Head of caudate nucleus (tissue), 42 donors: ENCODE measurements around the gene PRKN.

Source experiments
- DNase-seq, 42 donors: peaks; one replicate each; pipeline versions ENCODE4 v3.0.0 to v3.0.0-alpha.2; 2020 to 2021; ENCODE audit warnings: mixed read lengths in 7 of 42
- intact Hi-C: fragments of 100-400 bp; cut with DNase I; formaldehyde crosslinking; loops from one replicate; pipeline ENCODE4 v1.15.0; 2022

Gene PRKN

GRCh38 chr6:161943561-161943960, 784.0 kb downstream of the PRKN start:
- intact Hi-C loops: no loop called here
- DNase-seq: no peak

DNA sequence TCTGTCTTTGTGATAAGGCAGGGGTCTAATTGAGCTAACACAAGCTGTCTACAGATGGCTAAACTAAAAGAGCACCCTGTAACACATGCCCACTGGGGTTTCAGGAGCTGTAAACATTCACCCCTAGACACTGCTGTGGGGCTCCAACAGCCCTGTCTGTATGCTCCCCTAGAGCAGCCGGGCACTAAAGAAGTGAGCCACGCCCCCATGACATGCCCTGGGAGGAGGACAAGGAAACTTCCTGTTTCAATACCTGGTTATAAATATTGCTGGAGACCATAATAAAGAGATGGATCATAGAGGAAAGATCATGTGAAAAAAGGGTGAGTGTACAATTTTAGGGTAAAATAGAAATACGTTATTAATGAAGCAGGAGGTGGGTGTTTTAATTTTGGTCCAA, 786.0 kb downstream of the PRKN start:
- DNase-seq: no peak
- intact Hi-C loops: no loop called here

GRCh38 chr6:161940519-161940918, 787.0 kb downstream of the PRKN start:
- DNase-seq: no peak
- intact Hi-C loops: no loop called here

DNA sequence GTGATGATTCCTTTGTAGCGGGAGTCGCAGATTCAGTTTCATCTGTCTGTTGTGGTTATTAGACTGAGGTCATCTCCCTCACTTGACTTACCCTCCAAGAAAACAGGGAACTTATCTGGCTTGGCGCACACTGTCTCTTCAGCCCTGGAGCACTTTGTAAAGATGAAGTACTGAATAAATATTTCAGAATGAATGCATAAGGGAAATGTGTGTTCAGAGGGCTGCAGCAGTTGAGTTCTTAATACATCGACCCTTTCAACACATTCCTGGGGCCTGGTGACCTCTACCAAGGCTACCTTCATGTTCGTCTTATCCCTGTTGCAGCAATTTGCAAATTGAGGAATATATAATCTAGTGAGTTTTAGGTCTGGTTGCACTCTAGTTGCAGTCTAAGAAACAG, 801.2 kb downstream of the PRKN start:
- intact Hi-C loops: no loop called here
- no peak for DNase-seq

GRCh38 chr6:161924516-161925116, 803.0 kb downstream of the PRKN start:
- intact Hi-C loops: no loop called here
- DNase-seq: no peak

DNA sequence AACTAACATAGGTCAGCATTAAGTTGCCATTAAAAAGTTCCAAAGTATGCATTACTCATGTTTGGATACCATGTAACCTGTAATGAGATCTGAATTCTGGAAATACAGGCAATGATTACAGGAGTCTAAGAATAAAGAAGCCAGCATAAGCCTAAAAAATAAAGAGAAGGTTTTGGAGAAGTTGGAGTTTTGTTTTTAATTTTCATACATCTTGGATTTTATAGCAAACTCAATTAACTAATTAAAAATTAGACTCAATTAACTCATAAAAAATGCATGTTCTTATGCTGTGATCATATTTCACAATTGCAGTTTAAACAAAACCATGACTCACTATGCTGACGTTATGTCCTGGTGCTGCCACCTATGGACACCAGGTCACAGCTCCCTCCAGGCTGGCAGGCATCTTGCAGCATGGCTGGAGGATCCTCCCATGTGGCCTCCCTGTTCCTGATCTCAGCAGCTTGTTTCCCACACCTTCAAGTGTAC, 804.9 kb downstream of the PRKN start:
- intact Hi-C loops: no loop called here
- DNase-seq: peak in 32 of 42 donors; percentile 10 to 66 (median 31)

GRCh38 chr6:161921602-161922395, 805.8 kb downstream of the PRKN start:
- DNase-seq: no peak
- intact Hi-C loops: no loop called here

DNA sequence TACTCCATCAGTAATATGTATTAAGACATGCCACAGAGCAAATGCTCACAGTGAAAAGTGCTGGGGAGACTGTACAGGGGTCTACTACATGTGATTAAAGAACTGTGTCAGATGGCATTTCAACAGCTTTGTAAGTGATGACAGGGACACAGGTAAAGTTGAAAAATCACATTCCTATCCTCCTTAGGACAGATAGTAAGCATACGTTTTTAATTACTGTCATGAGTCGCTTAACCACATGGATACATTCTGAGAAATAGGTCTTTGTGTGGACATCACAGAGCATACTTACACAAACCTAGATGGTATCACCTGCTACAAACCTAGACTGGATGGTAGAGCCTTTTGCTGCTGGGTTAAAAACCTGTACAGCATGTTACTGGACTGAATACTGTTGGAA, 807.9 kb downstream of the PRKN start:
- intact Hi-C loops: no loop called here
- DNase-seq: no peak

DNA sequence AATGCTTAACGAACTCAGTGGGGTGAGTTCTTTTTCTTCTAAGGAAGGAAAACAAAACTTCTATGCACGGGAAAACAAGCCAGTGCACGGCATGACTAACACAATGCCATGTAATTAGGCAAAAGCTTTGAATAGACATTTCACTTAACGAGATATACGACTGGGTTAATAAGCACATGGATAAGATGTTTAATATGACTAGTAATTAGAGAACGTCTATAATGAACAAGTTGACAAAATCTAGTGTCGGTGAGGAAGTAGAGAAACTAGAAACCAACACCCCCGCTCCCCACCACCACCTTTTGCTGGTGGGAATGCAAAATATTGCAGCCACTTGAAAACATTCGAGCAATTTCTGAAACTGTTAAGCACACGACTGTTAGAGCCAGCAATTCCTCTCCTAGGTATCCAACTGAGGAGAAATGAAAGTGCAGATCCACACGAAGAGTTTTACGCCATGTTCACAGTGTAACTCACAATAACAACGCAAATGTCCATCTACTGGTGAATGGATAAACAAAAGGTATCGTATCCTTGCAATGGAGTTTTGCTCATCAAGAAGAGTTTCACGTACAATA, 808.8 kb downstream of the PRKN start:
- intact Hi-C loops: no loop called here
- no peak for DNase-seq

DNA sequence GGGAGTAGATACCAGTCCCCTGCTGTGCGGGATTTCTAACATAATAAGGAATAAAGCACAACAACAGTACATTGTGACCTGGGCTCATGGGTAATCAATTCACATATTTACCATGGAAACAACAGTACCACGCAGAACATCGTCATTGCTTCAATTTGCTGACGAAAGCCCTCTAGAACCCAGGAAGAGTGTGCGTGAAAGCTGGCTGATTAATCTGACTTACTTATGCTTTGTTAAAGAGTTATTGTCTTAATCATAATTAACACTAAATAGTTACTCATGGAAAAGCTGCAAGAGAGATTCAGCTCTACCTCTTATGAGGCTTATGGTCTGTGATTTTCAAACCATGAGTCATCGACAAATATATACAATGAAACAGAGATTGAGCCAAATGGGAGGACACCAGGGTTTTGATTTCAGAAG, 809.4 kb downstream of the PRKN start:
- intact Hi-C loops: no loop called here
- no peak for DNase-seq

DNA sequence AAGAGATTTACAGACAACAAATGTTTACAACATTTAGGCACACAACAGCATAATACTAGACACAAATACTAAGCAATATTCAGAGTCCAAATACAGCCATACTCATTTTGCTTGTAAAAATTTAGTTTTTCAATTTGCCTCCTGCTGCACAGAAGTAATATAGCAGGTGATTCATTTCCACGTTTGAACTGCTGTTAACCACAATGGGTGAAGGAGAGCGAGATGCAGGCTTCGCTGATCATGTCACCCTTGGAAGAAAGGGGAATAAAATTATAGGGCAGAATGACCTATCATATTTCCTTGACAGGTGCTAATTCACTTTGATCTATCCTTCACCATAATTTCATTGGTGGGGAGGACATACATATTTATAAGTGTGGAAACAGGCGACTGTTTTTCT, 809.9 kb downstream of the PRKN start:
- intact Hi-C loops: no loop called here
- no peak for DNase-seq

GRCh38 chr6:161915456-161915964, 812.1 kb downstream of the PRKN start:
- DNase-seq: no peak
- intact Hi-C loops: no loop called here

- no peak for DNase-seq
- intact Hi-C loops: no loop called here
These were observed 818.7 kb downstream of the PRKN start for GRCh38 chr6:161908872-161909271.

- DNase-seq: no peak
- intact Hi-C loops: no loop called here
These were observed 821.0 kb downstream of the PRKN start for GRCh38 chr6:161906571-161906970.

GRCh38 chr6:161903584-161904212, 823.9 kb downstream of the PRKN start:
- DNase-seq: no peak

GRCh38 chr6:161901740-161902426, 825.7 kb downstream of the PRKN start:
- peak in 13 of 42 donors; percentile 22 to 63 (median 37) for DNase-seq

More at GRCh38 chr6:161903584-161904212, 823.9 kb downstream of the PRKN start:
- intact Hi-C loops: no loop called here

GRCh38 chr6:161894436-161894835, 833.1 kb downstream of the PRKN start:
- no peak for DNase-seq
- intact Hi-C loops: no loop called here

More at GRCh38 chr6:161901740-161902426, 825.7 kb downstream of the PRKN start:
- intact Hi-C loops: no loop called here

DNA sequence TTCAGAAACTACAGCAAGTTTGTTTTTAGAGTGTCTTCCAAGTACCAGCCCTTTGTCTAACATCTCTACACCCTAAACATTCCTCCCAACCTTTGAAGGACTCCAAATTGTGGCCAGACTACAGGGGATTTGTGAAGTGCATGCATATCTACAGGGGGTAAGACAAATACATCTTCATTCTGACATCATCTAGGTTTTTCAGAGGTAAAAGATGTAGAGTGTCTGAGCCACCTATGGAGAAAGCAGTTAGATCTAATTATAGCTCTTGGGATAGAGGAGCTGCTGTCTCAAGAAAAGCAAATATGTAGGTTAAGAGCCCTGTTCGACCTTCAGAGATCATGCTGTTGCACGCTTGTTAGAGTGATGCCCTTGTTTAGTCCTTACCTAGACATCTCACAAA, 836.0 kb downstream of the PRKN start:
- DNase-seq: no peak
- intact Hi-C loops: no loop called here

- DNase-seq: peak in 1 of 42 donors; percentile 6
- intact Hi-C loops: no loop called here
These were observed 836.7 kb downstream of the PRKN start for GRCh38 chr6:161890832-161891297.
